HG03457 (cell line): Measurements from ENCODE around the gene MOB2.
"Not testable (repeated sequence)": the region's sequence is repeated elsewhere in the genome, so short reads cannot be mapped to it uniquely, and the experiment has no call there.

Source experiments
- ATAC-seq: cut with Tn5 transposase; IDR thresholded peaks from one replicate; pipeline ENCODE4 v1.9.1; 2021; ENCODE audit warnings: moderate number of reproducible peaks; ENCODE audit not compliant: unreplicated experiment

The MOB2 gene

GRCh38 chr11:1519028-1520010, 32.7 kb upstream of the MOB2 start:
- no peak for ATAC-seq

DNA sequence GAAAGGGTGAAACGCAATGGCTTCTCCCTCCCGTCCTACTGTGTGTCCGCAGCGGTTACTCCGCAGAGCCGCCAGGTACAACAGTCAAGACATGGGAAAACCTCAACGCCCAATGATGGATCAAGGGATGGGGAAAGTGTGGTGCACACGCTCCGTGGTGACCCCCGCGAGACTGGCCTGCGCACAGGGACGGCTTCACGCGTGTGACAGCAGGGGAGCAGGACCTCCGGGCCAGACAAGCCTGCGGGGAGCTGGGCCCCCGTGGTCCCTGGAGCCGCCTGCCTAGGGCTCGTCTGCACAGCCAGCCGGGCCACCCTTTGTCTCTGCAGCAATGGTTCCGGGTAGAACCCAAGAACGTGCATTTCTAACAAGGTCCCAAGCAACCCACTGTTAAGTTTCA, 31.7 kb upstream of the MOB2 start:
- ATAC-seq, result no peak

DNA sequence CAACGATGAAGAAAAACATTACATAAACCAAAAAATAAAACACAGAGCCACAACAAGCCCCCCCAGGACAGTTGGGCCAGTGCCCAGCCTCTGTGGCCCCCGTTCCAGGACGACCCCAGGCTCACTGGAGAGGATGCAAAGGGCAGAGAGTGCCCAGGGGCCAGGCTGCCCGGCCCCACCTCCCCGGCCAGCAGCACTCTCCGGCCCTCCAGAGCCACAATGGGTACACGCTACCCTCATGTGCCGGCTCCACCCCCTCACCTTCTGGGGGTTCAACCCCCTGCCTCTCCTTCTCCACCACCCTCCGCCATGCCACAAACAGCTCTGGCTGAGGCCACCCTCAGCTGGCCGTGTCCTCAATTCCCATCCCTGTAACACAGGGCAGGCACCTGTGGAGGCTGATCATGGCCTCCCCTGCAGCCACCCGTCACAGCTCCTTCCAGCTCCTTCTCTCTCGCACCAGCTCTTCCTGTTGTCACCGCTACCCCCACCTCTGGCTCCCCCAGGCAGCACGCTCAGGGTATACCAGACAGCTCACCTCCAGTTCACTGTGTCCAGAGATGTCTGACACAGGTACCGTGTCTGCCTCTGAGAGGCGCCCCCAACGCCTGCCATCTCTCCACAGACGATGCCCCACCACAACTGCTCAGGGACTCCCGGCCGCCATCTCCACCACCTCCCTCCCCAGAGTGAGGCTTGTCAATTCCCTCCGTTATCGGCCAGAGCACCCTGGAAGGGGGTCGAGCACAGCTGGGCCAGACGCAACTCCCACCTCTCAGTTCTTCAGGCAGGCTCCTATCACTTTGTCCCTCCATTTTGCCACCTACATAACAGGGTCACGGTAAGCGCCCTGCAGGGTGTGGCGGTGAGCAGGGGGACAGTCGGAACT, 30.8 kb upstream of the MOB2 start:
- ATAC-seq, result no peak

DNA sequence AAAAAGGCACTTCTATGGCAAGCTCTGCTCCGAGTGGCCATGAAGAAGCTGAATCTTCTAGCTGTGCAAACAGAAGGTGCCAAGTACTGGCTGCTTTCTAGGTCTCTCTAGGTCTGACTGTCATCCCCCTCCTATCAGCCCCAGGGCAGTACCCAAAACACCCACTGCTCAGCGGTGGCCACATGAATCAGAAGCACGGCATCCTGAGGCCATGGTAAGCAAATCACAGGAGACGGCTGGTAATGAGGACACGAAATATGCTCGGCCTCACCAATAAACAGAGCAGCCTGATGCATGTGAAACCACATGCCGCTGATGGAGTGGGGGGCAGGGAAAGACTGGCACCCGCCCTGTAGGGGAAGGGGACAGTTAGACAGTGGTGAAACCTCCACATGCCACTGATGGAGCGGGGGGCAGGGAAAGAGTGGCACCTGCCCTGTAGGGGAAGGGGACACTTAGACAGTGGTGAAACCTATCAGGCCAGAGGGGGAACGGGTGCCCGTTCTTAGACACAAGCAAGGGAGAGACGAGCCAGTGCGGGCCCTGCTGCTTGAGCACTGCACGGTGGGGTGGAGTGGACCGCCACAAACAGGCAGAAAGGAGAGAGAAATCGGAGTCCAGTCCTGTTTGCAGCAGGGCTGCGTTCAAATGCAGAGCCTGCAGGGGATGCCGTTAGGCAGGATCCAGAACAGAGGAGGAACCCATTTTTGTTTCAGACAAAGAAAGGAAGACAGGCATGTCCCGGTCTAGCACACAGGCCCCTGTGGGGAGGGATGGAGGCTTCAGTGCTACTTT, 29.9 kb upstream of the MOB2 start:
- ATAC-seq, result no peak

GRCh38 chr11:1515082-1516060, 28.8 kb upstream of the MOB2 start:
- ATAC-seq, result no peak

DNA sequence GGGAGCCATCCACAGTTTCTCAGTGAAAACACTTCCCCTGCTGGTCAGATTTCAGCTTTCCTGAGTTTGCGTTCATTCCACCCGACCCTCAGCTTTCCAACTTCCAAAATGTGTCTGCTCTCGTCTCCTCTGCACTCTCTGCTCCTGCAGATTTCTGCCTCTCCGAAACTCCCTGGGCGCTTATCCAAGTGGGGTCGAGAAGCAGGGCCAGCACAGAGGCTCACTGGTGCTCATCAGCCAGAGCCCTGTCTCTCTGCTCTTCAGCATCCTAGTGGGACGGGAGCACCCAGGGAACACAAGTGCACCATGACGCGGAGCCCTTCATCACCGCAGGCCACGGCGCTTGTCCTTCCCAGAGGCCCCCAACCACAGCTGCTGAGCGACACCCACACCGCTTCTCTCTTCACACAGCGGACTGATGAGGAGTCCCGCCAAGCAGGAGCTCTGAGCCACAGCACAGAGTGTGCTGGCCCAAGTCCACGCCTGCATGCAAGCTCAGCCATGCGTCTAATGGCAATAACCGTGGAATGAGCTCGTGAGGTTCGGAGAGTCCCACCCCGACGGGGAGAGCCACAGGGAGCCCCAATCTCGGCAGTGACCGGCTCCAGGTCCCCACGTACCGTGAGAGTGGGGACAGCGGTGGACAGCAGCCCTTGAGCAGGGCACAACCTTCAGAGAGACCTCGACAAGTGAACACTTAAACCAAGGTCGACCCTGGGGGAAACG, 27.9 kb upstream of the MOB2 start:
- no peak for ATAC-seq

GRCh38 chr11:1513326-1514296, 27.0 kb upstream of the MOB2 start:
- no peak for ATAC-seq

DNA sequence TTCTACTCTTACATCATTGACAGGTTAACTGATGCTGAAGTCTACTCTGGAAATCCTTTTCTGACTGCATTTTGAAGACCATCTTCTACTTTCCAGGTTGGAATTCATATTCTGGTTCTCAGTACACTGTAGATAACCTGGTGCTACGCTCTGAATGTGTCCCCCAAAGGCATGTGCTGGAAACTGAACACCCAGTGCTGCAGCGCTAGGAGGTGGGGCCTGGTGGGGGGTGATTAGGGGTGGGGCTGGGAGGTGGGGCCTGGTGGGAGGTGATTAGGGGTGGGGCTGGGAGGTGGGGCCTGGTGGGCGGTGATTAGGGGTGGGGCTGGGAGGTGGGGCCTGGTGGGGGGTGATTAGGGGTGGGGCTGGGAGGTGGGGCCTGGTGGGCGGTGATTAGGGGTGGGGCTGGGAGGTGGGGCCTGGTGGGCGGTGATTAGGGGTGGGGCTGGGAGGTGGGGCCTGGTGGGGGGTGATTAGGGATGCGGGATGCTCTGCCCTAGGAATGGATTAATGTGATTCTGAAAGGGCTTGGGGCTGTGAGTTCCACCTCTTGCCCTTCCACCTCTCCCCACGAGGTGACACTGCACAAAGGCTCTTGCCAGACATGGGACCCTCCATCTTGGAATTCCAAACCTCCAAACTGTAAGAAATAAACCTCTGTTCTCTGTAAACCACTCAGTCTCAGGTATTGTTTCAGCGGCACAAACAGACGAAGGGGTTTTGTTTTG, 26.1 kb upstream of the MOB2 start:
- not testable (repeated sequence) for ATAC-seq

GRCh38 chr11:1511937-1512496, 25.4 kb upstream of the MOB2 start:
- ATAC-seq, result no peak

DNA sequence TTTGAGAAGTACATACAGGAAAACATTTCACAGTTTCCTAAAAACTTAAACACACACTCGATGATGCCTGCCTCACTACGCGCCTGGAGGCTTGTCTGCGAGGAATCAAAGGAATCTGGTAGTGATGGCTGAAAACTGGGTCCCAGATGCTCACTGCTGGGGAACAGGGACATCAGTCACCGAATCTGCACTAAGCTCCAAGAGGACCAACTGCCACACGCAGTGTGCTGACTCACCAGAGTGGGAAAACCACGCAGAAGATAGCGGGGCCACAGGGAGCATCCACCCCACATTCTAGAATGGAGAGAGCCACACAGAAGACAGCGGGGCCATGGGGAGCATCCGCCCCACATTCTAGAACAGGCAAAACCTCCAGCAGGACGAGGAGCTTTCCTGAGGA, 24.3 kb upstream of the MOB2 start:
- no peak for ATAC-seq

- not testable (repeated sequence) for ATAC-seq
These were observed 23.8 kb upstream of the MOB2 start for GRCh38 chr11:1510351-1510750.

DNA sequence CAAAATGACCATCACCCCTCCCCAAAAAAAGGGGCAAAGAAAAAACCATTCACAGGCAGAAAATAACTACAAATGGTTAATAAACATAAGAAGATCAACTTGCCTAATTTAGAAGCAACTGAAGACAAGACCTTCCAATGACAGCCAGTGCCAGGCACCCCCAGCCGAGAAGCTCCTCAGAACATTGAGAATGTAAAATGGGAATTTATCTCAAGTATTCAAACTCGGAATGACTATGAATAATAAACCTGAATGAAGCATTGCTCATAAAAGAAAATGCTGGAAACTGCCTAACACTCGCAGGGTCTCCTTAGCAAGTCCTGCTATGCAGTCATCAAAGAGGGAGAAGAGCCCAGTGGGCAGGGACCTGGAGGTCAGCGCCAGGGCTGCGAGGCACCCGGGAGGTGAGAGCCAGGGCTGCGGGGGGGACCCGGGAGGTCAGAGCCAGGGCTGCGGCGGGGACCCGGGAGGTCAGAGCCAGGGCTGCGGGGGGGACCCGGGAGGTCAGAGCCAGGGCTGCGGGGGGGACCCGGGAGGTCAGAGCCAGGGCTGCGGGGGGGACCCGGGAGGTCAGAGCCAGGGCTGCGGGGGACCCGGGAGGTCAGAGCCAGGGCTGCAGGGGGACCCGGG, 23.2 kb upstream of the MOB2 start:
- ATAC-seq, result no peak

GRCh38 chr11:1508986-1509385, 22.4 kb upstream of the MOB2 start:
- no peak for ATAC-seq

- ATAC-seq, result no peak
These were observed 21.9 kb upstream of the MOB2 start for GRCh38 chr11:1508491-1508891.

DNA sequence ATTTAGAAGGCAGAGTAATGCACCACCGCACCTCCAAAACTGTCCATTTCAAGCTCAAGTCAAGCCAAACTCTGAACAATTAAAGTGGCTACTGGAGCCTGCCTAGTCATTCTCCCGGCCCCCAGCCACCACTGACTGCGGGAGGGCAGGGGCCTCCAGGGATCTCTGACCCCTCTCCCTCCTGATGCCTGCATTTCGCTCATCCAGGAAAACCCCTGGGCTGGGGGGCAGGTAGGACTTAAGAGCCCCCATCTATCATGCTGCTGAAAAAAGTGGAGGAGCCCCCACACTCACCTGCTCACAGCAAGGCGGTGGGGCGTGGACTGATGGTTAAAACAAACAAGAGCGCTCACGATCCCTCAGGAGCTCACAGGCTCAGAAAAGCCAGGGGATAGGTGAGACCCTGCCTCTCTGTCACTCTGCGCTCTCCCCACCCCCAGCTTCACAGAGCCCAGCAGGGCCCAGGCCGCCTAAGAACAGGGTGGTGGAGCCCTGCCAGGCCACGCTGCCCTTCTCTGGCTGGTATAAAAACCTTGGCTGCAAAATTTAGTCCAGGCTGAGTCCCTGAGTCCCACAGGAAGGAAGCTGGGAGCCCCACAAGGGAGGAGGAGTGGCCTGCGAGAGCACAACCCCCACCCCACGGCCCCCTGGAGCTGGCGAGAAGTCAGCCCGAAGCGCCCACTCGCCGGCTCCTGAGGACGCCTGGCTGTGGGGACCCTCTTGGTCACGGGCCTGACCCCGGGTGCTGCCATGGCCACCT, 21.0 kb upstream of the MOB2 start:
- ATAC-seq, result no peak

- no peak for ATAC-seq
These were observed 20.4 kb upstream of the MOB2 start for GRCh38 chr11:1506981-1507380.
